Left lobe of liver (tissue), 2 donors: Measurements from ENCODE around the gene PRKCB. TPM values are rescaled to one million over a fixed set of nuclear protein-coding genes. Genes with fewer than 3 reads are reported as not detected.

ENCODE experiments used
- ATAC-seq: fragments of 200-7000 bp; cut with Tn5 transposase; one replicate; pipeline ENCODE4 v1.9.1; 2020; ENCODE audit warnings: mild to moderate bottlenecking, moderate library complexity
- DNase-seq: peaks from one replicate; pipeline ENCODE4 v3.0.0-alpha.2; 2020; ENCODE audit warnings: low spot score
- total RNA-seq: library from RNA; stranded (reverse); gene quantifications from one replicate; pipeline ENCODE4 v1.2.1, GENCODE V29; 2021
- donor health status: DM: no; HTN: no; CAD: no; lungs with moderate emphysema.
- donor health status: DM: no; HTN: yes; CAD: no.

The PRKCB gene
- 3.3 TPM for total RNA-seq

DNA sequence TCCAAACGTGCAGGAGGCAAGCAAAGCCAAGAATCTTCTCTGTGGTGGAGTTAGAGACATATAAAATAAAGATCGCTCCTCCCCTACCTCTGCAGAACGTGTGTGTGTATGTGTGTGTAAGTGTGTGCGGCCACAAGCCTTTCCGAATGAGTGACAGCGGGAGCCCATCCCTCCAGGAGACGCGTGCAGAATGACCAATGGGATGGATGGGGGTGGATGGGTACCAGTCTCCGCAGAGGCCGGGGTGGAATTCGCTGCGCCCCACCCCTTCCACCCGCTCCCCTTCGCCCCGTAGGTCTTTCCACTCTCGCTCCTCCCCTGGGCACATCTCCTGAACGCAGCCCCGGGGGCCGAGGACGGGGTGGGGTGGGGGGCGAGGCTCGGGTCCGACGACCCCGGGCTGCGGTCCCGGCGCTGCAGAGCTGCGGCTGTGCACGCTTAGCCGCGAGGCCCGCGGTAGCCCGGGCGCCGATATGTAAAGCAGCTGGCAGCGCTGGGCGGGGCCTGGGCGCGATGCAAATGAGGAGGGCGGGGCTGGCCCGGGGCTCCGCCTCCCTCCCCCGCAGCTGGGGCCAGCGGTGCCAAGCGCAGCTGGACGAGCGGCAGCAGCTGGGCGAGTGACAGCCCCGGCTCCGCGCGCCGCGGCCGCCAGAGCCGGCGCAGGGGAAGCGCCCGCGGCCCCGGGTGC is at the start of gene PRKCB:
PRKCB (plus strand) TSS at position 594 of the 688 bp plus-strand sequence.
- peak; percentile 82 for ATAC-seq
- DNase-seq = peak; percentile 63

DNA sequence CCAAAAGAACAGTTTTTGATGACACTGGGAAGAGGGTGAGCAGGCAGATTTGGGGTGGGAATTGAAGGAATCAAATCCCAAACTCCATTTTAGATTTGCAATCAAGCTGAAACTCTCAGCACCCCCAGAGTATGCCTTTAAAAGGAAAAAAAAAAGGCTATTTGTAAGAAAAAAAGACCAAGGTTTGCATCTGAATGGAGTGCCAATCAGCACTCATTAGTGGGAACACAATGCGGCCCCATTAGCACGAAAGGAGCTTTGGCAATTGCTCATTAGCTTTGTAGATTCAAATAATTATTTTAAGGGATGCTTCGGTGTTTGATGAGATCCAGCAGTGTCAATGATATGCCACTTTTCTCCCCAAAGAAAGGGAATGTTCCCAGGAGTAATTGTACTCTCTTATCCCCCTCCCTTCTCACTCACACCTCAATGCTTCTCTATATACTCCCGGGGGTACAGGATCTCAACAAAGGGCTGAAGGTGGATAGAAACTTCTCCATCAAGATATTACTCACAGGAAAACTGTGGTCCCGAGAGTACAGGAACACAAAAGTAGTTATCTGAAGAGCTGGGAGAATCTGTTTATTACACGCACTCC is 48.7 kb upstream of the PRKCB start:
- no peak for ATAC-seq
- DNase-seq = no peak

DNA sequence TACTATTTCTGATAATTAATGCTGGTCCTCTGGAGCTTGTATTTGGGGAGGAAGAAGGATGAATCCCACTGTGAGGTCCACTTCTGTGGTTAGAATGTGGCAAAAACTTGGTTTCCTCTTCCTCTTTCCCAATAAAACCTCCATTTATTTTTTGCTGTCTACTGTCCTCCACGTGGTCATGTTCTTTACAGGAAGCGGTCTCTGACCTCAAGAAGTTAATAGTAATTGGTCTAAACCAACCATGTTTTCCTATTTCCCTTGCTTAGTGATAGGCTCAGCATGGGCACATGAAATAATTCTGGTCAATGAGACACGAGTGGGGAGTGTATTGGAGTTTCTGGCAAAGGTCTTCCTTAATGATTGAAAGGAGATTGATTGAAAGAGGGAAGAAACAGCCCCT is 47.1 kb upstream of the PRKCB start:
- DNase-seq = no peak
- no peak for ATAC-seq

DNA sequence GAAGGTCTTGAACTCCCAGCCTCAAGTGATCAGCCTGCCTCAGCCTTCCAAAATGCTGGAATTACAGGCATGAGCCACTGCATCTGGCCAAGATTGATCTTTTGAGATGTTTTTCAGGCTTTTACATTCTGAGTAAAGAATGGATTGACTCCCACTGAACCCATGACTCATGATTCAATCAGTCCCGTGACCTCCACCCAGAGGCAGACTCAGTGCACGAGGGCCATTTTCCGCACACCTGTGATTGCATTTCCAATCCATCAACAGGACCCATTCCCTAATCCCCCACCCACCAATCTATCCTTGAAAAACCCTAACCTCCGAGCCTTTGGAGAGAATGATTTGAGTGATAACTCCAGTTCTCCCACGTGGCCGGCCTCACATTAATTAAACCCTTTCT is 40.4 kb upstream of the PRKCB start:
- ATAC-seq (no peak), DNase-seq (no peak)

DNA sequence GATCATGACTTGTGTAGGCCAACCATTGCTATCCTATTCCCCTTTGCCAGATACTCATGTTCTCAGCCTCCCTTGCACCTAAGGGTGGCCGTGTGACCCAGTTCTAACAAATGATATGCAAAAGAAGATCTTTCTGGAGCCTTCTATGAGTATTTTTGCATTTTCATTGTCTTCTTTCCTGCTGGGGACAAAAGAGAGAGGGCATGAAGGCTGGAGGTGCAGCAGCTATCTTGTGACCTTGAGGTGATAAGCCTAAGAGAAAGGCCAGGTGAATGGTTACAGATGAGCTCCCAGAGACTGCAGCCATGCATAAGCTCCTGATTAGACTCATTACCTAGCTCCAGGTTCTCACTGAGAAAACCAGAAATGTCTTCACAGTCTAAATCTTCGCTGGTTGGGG is 38.8 kb upstream of the PRKCB start:
- no peak for ATAC-seq
- DNase-seq = no peak

DNA sequence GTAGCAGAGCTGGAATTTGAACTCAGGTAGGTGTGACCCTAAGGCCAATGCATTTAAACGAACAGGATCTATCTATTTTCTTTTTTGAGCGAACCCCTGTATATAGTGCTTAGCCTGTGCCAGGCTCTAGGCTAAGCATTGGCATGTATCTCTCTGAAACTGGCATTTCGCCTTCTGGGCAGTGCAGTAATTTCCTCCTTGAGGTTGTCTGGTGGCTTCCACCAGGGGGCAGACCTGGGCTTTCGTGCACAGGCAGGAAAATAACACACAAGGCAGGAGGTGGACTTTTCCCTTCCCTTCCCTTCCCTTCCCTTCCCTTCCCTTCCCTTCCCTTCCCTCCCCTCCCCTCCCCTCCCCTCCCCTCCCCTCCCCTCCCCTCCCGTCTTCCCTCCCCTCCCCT is 34.4 kb upstream of the PRKCB start:
- ATAC-seq = peak; percentile 98
- peak; percentile 75 for DNase-seq

DNA sequence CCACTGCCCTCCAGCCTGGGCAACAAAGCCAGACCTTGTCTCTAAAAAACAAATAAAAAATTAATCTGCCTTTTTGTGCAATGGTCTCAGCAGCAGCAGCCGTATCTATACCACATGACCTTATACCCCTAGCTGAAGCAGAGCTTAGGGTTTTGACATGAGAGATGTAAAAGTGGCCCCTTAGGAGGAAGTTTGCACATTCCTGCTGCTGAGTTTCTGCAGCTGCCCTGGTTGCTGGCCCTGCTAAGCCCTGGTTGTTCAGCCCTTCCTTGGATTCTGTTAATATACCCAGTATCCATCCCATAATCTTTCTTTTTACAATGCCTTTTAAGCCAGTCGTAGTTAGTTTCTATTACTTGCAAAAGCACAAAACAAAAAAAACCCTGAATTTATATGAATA is 33.0 kb upstream of the PRKCB start:
- DNase-seq = no peak

DNA sequence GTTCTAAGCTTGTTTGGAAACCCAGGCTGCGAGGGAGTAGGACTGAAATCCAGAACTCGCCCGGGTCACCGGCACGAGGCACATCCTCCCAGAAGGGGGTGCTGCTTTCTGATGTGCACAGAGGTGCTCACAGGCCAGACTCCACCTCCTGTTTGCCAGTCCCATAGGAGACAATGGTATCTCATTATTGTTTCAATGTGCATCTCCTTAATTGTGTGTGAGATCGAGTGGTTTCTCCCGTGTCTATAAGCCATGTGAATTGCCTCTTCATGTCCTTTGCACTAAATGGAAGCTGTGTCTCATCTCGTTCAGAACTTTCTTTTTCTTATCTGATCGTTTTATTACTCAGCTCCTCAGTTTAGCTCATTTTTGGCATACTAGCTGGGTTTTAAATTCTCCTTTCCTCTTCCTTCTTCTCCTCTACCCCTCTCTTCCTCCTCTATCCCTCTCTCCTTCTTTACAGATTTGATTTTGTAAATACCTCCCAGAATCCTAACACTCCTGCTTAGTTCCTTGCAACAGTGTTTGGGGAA is 32.1 kb upstream of the PRKCB start:
- DNase-seq (peak; percentile 48), ATAC-seq (peak; percentile 75)

More for the DNA sequence above, 33.0 kb upstream of the PRKCB start:
- no peak for ATAC-seq

DNA sequence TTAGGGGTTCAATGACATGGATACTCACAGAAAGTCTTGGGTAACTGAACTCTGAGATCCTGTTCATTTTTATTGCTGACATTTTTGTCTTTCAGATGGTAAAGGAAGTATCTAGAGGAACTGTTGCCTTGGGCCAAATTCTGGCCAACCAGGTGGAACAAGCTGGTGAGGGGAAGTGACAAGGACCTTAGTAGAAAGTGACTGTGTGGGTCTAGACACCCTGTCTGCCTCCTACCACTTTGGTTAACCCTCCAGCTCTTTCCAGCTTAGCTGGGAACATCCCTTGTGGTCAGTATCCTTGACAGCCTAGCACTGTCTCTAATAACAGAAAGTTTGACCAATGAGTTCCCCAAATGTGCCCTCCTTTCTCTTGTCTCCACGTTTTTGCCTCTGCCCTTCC is 28.8 kb upstream of the PRKCB start:
- DNase-seq (no peak), ATAC-seq (no peak)

DNA sequence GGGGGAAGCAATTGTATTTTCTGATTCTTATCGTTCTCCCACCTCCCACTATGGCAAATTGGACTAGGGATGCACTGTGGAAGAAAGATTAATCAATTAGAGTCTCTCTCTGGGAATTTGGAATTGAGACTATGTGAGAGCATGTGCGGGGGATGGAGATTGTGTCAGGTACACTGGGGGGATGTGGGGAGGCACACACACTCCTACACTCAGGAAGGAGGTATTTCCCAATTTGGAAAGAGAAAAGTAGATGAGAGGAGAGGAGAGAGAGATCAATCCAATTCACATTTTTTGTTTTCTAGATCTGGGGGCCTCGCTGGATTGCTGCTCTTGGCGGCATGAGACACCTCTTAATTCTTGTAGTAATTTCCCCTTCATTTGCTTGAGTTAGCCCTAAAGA is 14.3 kb upstream of the PRKCB start:
- ATAC-seq (no peak), DNase-seq (no peak)

DNA sequence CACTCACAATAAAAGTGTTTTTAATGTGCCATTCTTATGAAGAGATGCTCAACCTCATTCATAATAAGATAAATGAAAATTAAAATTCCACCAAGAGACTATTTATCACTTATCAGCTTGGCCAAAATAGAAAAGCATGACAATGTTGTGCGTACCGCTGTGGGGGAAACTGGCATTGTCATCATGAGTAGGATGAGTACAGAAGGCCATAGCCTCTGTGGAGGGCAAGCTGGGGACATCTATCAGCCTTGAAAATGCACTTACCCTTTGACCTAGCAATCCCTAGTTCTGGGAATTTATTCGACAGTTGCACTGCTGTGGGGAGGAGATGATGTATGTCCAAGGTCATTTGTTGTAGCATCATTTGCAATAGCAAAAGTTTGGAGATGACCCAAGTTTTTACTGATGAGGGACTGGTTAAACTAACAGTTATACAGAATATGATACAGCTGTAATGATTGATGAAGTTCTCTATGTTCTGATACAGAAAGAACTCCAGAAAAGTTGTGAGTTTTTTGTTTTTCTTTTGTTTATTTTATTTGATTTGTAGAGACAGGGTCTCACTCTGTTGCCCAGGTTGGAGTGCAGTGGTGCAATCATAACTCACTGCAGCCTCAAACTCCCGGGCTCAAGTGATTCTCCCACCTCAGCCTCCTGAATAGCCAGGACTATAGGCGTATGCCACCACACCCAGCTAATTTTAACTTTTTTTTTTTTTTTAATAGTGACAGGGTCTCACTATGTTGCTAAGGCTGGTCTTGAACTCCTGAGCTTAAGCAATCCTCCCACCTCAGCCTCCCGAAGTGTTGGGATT is 13.7 kb upstream of the PRKCB start:
- DNase-seq (no peak), ATAC-seq (no peak)

DNA sequence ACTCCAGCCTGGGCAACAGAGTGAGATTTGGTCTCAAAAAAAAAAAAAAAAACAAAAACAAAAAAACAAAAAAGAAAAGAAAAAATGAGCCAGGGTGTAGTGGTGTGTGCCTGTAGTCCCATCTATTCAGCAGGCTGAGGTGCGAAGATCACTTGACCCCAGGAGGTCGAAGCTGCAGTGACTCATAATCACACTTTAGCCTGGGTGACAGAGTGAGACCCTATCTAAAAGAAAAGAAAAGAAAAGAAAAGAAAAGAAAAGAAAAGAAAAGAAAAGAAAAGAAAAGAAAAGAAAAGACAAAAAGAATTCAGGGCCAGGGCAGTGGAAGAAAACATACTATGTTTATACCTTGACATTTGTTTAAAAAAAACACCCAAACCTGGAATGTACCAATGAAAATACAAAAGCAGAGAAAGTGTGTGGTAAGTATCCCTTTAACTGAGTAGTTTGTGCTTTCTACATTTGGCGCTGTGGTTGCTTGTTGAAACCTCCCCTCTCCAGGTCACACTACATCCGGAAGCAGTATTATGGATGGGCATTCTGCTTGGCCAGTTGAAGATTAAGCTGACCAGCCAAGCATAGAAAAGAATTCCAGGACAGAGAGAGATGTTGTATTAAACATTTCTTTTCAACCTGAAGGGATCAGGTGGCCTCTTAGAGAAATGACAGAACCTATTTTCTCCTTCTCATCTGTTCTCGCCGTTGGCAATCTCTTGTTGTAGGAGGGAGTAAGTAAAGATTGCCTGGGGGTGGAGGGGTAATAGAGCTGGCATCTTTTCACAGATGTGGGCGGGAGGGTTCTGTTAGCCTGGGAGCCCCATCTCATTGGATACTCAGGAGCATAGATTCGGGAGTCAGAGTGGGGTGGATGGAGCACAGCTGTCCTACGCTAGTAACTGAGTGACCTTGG is 12.1 kb upstream of the PRKCB start:
- no peak for ATAC-seq
- no peak for DNase-seq

DNA sequence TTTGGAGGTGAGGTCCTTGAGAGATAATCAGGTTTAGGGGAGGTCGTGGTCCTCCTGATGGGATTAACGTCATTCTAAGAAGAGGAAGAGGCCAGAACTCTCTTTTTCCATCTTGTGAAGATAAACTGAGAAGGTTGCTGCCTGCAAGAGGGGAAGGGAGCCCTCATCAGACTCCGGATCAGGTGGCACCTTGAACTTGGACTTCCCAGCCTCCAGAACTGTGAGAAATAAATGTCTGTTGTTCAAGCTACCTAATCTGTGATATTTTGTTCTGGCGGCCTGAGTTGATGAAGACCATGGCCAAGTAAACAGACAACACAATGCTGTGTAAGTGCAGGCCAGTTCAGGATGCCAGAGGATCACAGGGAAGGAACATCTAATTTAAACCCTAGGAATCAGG is 10.9 kb upstream of the PRKCB start:
- DNase-seq (no peak), ATAC-seq (no peak)

DNA sequence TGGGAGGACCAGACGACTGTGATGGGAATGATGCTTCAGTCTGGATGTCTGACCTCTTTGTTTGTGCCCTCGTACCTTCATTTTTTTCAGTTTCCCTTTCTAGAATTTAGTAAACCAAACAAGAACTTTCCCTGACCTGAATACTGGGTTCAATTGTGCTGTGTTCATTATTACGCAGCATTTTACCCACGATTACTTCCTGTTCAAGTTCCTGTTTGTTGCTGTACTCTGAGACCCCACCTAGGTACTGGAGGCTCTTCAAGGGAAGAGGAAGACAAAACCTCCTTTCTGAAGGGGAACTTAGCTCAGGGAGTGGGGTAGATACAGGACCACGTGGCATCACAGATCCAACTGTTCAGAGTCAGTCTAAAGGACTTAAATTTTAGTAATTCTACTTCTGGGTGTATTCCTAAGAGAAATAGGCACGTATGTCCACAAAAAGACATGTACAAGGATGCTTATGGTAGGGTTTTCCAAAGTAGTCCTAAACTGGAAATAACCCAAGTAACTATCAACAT is 9.2 kb upstream of the PRKCB start:
- ATAC-seq (peak; percentile 55), DNase-seq (no peak)

DNA sequence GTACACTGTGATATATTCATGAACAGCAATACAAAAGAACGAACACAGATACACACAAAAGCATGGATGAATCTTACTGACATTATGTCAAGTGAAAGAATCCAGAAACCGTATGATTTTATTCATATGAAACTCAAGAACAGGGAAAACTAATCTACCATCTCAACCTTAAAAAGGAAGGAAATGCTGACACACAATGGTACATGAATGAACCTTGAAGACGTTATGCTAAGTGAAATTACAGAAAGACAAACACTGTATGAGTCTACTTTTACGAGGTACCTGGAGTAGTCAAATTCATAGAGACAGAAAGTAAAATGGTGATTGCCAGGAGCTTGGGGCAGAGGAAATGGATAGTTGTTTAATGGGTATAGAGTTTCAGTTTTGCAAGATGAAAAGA is 8.7 kb upstream of the PRKCB start:
- no peak for ATAC-seq
- no peak for DNase-seq

DNA sequence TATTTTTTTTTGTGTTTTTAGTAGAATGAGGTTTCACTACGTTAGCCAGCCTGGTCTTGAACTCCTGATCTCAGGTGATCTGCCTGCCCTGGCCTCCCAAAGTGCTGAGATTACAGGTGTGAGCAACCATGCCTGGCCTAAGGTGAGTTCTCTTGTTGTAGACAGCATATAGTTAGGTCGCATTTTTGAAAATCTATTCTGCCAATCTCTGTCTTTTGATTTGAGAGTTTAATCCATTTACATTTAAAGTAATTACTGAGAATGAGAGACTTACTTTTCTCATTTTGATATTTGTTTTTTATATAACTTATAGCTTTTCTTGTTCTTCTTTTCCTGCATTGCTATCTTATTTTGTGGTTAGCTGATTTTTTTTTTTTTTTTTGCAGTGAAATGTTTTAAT is 6.3 kb upstream of the PRKCB start:
- ATAC-seq (no peak), DNase-seq (no peak)

DNA sequence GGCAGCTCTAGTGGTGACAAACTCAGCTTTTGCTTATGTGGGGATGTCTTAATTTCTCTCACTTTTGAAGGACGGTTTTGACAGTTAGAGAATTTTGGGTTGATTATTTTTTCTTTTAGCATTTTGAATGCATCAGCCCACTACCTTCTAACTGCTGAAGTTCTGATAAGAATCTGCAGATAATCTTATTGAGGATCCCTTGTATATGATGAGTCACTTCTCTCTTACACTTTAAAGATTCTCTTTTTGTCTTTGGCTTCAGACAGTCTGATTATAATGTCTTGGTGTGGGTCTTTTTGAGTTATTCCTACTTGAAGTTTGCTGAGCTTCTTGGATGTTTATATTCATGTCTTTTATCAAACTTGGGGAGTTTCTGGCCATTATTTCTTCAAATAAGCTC is 5.5 kb upstream of the PRKCB start:
- ATAC-seq = no peak

DNA sequence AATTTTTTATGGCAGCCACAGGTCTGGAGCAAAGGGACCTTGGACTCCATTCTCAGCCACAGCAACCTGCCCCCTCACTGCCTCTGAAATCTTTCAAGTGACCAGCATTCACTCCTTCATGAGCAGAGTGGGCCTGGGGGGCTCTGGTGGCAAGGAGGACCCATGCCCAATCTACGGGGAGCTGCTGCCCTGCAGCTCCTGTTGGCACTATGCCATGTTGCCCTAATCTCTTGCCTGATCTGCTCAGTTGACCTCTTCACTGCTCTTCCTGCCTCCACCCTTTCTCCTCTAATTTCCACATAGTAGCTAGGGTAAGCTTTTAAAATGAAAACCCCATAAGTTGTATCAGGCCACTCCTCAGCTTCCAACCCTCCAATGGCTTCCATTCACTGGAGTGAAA is 2.9 kb upstream of the PRKCB start:
- DNase-seq = no peak
- ATAC-seq = no peak

More for the DNA sequence above, 5.5 kb upstream of the PRKCB start:
- DNase-seq = no peak

DNA sequence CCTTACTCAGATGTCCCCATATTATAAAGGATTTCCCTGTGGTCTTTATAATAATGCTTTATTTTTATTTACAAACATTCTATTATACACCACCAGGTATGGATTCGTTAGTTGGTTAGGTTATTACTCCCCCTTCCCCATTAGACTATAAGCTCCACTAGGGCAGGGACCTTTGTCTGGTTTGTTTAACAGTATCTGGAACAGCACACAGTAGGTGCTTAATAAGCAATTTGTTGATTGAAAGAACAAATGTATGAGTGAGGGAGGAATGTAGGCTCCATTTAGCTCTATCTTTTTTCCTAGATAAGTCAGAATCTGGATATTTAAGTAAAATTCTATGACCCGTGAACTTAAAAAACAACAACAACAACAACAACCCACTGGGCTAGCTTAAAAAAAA is 2.3 kb upstream of the PRKCB start:
- ATAC-seq (no peak), DNase-seq (no peak)

DNA sequence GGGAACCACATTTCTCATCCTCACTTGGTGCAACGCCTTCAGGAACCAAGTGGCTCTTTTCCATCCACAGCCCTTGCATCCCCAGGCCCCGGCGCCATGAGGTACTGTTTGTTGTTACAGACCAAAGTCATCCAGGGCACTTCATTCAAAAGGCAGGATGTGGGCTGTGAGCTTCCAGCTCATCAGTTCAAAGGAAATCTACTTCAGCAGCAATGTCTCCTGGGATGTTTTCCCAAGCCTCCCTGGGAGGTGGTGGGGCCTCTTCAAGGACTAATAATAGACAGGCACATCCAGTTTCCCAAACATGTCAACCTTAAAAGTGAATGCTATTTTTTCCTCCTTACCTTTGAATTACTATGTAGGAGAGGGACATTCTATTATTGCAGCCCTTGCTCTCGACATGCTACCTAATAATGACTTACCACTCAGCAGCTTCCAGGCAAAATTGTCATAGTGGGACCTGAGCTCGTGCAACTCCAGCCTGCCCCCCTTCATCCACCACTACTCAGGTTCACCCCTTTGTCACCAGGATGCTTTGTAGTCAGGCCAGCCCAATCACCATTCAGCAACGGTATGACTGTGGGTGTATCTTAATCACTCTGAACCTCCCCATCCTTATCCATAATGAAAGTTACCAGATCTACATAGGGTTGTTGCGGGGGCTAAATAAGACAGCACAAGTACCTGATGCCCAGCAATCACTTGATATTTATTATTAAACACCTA is 1.7 kb upstream of the PRKCB start:
- no peak for ATAC-seq

More for the DNA sequence above, 1.7 kb upstream of the PRKCB start:
- DNase-seq = no peak
